WTC11 (cell line): ENCODE results near the gene DISC1.

Experiments
- CBFB ChIP-seq: sonication (generic); formaldehyde crosslinking; IDR thresholded peaks from 2 replicates; pipeline ENCODE4 v1.8.1; 2022; ENCODE audit warnings: mild to moderate bottlenecking, low read depth, missing genetic modification reagents
- CTCF ChIP-seq: fragments of 200-600 bp; IDR thresholded peaks from 2 replicates; pipeline ENCODE4 v1.8.0; 2022; ENCODE audit warnings: antibody characterized with exemption
- MYBL2 ChIP-seq: sonication (generic); formaldehyde crosslinking; IDR thresholded peaks from 2 replicates; pipeline ENCODE4 v1.8.1; 2023; ENCODE audit warnings: mild to moderate bottlenecking, moderate library complexity, missing genetic modification reagents
- PREB ChIP-seq: sonication (generic); formaldehyde crosslinking; IDR thresholded peaks from 2 replicates; pipeline ENCODE4 v1.8.1; 2022; ENCODE audit warnings: mild to moderate bottlenecking, missing genetic modification reagents, moderate library complexity, borderline replicate concordance
- ZBTB21 ChIP-seq: sonication (generic); formaldehyde crosslinking; IDR thresholded peaks from 2 replicates; pipeline ENCODE4 v1.8.1; 2023; ENCODE audit warnings: mild to moderate bottlenecking, missing genetic modification reagents, borderline replicate concordance

- TF ChIP-seq CTCF (no peak), MYBL2 (CRISPR knock-in tag) (no peak), CBFB (CRISPR knock-in tag) (no peak), ZBTB21 (no peak), PREB (CRISPR knock-in tag) (no peak)
Measured at GRCh38 chr1:232031156-232031555, 404.6 kb downstream of the DISC1 start.
